COLO668 (cell line): Measurements from ENCODE around the gene DYRK1B.

ENCODE experiments used
- DNase-seq: peaks from one replicate; lab custom pipeline; 2025; ENCODE audit not compliant: unreplicated experiment; lab: John Stamatoyannopoulos, UW

DYRK1B gene

GRCh38 chr19:39832341-39833083 is 1.4 kb downstream of the DYRK1B start:
- no peak for DNase-seq

DNA sequence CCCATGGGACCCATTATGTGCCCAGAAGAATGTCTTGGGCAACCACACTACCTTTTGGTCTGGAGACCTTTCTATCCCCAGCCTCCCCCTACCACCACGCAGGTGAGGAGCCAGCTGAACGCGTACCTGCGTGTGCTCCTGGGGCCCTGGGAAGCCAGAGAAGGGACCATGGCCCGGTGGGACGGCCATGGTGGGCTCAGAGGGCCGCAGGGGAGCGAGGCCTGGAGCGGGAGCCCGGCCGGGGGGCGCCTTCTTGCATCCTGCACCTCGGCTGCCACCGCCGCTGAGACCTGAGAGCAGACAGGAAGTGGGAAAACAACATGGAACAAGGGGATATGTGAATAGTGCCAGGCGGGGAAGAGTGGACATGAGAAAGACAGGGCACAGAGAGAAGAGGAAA is 2.3 kb downstream of the DYRK1B start:
- no peak for DNase-seq

- DNase-seq: no peak
Measured at GRCh38 chr19:39830847-39831246, 3.1 kb downstream of the DYRK1B start.

- no peak for DNase-seq
Measured at GRCh38 chr19:39830406-39830805, 3.6 kb downstream of the DYRK1B start.

DNA sequence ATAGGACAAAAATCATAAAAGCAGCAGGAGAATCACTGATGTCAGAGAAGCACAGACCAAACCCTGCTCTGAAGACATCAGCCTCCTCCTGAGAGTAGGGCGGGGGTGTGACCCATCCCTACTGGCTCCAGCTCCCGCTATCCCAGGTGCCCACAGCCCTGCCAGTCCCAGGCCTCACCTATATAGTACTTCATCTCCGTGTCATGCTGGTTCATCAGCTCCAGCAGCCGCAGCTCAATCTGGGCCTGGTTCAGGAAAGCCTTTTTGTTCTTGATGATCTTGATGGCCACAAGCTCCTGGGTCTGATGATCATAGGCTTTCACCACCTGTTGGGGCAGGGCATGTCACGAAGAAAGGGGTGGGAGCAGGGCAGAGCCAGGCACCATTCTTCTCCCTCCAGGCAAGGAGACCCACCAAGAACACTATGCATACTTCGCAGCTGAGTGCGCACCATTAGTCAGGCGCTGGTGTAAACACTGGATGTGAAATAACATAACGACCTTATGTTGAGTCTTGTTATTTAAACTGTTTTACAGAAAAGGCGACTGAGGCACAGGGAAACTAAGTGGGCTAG is 4.2 kb downstream of the DYRK1B start:
- no peak for DNase-seq

- DNase-seq: no peak
Measured at GRCh38 chr19:39828654-39829032, 5.3 kb downstream of the DYRK1B start.

DNA sequence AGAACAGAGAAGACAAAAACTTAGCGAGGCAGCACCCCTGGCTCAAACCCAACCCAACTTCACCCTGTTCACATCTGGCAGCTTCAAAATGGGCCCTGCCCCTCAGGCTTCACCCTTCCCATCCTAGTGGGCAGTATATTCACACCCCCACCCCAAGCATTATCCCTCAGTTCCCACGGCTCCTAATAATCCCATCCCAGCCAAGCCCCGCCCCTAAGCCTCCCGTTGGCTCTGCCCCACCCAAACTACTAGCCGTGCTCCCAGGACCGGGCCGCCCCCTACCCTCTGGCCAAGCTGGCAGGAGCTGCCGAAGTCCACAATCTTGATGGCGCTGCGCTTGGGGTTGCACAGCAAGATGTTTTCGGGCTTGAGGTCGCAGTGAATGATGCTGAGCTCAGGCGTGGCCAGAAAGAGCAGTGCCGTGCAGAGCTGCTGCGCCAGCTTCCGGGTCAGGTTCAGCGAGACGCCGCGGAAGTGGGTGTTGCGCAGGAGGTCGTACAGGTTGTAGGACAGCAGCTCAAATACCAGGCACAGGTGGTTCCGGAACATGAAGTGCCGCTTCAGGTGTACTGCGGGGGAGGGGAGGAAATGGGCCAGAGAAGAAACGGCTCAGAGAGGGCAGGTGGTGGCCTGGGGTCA is 5.8 kb downstream of the DYRK1B start:
- peak; percentile 90 for DNase-seq

GRCh38 chr19:39827216-39827615 is 6.7 kb downstream of the DYRK1B start:
- no peak for DNase-seq

- DNase-seq: no peak
Measured at GRCh38 chr19:39826311-39826945, 7.5 kb downstream of the DYRK1B start.

GRCh38 chr19:39825531-39826076 is 8.4 kb downstream of the DYRK1B start:
- DNase-seq: no peak

GRCh38 chr19:39825093-39825463 is 8.9 kb downstream of the DYRK1B start:
- DNase-seq: no peak

DNA sequence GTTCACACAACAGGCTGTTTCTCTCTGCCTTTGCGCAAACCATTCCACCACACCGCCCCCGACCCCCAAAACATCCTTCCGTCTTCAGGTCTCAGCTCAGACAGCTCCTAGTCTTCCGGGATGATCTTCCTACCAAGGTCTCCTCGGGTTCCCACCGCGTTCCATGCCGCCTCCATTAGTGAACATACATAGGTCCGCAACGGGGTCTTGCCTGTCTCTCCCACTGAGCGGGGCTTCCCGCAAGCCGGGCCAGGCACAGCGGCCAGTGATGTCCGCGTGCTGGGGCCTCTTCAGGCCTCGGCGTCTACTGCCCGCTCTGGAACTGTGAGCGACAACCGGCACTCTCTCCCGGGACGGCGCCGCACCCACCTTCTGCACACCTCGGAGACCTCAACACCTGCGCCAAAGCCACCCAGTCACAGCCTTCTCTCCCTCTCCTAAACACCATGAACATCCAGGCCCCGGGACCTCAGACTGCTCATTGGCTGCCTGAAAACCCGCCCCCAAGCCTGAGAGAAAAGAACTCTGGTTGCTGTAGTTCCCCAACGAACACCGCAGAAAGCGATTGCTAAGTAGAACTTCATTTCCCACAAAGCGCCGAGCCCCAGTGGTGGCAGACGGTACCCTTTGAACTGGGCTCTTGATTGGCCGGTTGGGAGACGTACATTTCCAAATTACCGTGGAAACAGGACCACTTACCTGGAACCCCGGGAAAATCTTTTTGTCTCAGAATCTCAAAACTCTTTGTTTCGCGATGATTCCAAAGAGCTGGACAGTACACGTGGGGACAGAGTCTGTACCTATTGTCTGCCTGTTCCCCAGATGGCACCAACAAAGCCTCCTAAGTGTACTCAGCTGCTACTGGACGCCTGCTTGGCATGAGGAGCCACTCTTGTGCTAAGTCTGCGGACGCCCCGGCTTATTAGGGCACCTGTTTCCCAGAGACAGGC is 9.5 kb downstream of the DYRK1B start:
- DNase-seq: peak; percentile 92

DNA sequence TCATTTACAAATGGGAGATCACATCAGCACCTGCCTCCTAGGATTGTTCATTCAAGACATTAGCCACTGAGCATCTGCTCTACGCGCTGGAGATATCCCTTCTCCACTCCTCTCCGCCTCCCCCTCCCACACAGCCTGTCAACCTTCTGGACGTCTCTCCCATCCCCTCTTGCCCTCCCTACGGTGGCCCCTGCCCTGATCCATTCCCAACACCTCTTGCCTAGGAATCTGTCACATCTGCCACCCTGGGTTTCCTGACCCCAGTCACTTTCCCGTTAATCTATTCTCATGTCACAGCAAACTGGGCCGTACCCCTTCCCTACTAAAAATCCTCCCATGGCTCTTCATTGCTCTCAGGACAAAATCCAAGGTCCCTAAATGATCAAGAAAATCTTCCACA is 10.3 kb downstream of the DYRK1B start:
- DNase-seq: peak; percentile 9

DNA sequence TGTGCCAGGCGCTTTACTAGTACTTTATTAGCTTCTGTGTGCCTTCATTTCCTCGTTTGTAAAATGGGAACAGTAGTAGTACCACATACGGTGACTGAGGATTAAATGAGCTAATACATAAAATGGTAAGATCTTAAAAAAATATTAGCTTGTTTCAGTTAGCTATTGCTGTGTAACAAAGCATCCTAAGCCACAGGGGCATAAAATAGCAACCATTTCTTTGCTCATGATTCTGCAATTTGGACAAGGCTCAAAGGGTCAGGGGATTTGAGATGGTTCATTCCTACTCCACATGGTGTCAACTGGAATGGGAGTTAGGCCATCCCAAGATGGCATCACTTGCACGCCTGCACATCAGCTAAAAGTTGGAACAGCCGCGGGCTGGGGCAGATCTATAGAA is 13.3 kb downstream of the DYRK1B start:
- DNase-seq: no peak

DNA sequence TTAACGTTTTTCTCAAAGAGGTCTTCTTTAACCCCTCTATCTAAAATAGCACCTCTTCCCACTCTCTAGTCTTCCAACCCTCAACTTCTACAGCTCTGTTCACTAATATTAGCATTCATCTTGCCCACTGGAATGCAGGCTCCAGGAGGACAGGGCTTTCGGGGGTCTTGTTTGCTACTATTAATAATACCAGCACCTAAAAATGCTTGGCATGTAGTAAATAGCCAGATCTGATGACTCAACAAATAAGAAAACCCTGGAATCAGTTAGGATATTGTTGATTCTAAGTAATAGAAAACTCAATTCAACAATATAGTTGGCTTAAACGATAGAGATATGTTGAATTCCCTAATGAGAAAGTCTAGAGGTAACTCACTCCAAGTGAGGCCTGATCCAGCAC is 14.2 kb downstream of the DYRK1B start:
- no peak for DNase-seq

DNA sequence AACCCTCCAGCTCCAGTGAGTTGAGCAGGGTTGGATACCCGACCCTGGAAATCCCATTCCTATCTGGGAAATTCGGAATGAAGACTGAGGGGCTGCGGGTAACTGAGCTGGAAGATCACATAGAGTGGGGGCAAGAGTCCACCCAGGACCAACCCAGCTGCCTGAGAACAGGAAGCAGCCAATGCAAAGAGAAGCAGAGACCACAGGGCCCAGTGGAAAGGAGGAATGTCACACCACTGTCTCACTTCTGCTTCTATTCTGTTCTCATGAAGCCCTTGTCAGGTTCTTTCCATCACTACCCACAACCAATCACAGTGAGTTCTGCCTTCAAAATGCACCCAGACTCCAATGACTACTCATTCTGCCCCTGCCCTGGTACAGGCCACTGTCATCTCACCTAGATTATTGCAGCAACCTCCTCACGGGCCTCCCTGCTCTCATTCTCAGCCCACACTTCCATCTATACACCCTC is 15.3 kb downstream of the DYRK1B start:
- DNase-seq: no peak

GRCh38 chr19:39817888-39818561 is 15.9 kb downstream of the DYRK1B start:
- DNase-seq: no peak

GRCh38 chr19:39816287-39817048 is 17.5 kb downstream of the DYRK1B start:
- DNase-seq: no peak

DNA sequence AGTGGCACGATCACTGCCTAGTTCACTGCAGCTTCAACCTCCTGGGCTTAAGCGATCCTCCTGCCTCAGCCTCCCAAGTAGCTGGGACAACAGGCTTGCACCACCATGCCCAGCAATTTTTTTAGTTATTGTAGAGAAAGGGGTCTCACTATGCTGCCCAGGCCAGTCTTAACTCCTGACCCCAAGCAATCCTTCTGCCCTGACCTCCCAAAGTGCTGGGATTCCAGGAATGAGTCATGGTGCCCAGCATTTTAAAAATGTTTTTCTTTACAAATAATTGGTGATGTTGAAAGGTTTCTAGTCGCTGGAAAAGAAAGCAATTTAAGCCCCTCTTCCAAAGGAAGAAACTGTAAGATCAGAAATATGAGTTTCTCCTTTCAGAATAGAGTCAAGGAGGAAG is 19.4 kb downstream of the DYRK1B start:
- DNase-seq: no peak
